Spleen (tissue), 11 donors: ENCODE data around the gene TTC21A. TPM values are rescaled to one million over a fixed set of nuclear protein-coding genes. Genes with fewer than 3 reads are reported as not detected.
A peak's percentile ranks its signal among the peaks of the same experiment; 100 is the strongest.

Experiments
- DNase-seq: peaks from one replicate; pipeline ENCODE4 v3.0.0-alpha.2; 2020
- H3K27ac ChIP-seq, 8 donors: fragments of 200-600 bp; sonication (generic) in 7 of 8; 1 replicate in 4 of 8; 2 replicates in 4 of 8; pipeline versions ENCODE4 v1.5.0 to v1.8.0; 2016 to 2021; ENCODE audit warnings: inconsistent platforms in 4 of 8, mild to moderate bottlenecking in 4 of 8, moderate library complexity in 1 of 8
- H3K27me3 ChIP-seq, 7 donors: fragments of 200-600 bp; sonication (generic) in 6 of 7; replicated peaks in 1 of 7; 1 replicate in 4 of 7; 2 replicates in 3 of 7; pipeline versions ENCODE4 v1.5.0 to v1.8.0; 2016 to 2021; ENCODE audit warnings: inconsistent platforms in 3 of 7, mild to moderate bottlenecking in 1 of 7
- H3K36me3 ChIP-seq, 6 donors: fragments of 200-600 bp; sonication (generic) in 5 of 6; 1 replicate in 4 of 6; 2 replicates in 2 of 6; pipeline versions ENCODE4 v1.5.0 to v1.8.0; 2016 to 2021; ENCODE audit warnings: inconsistent platforms in 2 of 6
- H3K4me1 ChIP-seq, 6 donors: fragments of 200-600 bp; sonication (generic) in 5 of 6; 1 replicate in 3 of 6; 2 replicates in 3 of 6; pipeline versions ENCODE4 v1.5.0 to v1.8.0; 2016 to 2021; ENCODE audit warnings: inconsistent platforms in 3 of 6
- H3K4me3 ChIP-seq, 8 donors: fragments of 200-600 bp; sonication (generic) in 7 of 8; 1 replicate in 4 of 8; 2 replicates in 4 of 8; pipeline versions ENCODE4 v1.5.0 to v1.8.0; 2016 to 2021; ENCODE audit warnings: inconsistent platforms in 4 of 8, mild to moderate bottlenecking in 4 of 8, moderate library complexity in 2 of 8
- H3K9me3 ChIP-seq, 8 donors: fragments of 200-600 bp; sonication (generic) in 7 of 8; 1 replicate in 4 of 8; 2 replicates in 4 of 8; pipeline versions ENCODE4 v1.5.0 to v1.8.0; 2016 to 2021; ENCODE audit warnings: inconsistent platforms in 4 of 8
- POLR2A ChIP-seq, 3 donors: fragments of 450-650 bp; IDR thresholded peaks; one replicate each; pipeline ENCODE4 v1.5.1; 2017; ENCODE audit warnings: antibody characterized with exemption in 3 of 3, mild to moderate bottlenecking in 1 of 3
- POLR2AphosphoS5 ChIP-seq, 3 donors: sonication (generic); formaldehyde crosslinking; IDR thresholded peaks; one replicate each; pipeline ENCODE4 v1.5.1; 2017; ENCODE audit warnings: antibody characterized with exemption in 3 of 3
- WGBS, 5 donors: extraction: QIAGEN DNeasy Blood & Tissue Kit in 3 of 5; methylation state at CpG; one replicate each; pipeline versions ENCODE4 v1.1.5 to v1.1.7; 2013 to 2018; 5-methylcytosine and 5-hydroxymethylcytosine counted together
- intact Hi-C: fragments of 100-400 bp; cut with DNase I; formaldehyde crosslinking; loops from one replicate; pipeline ENCODE4 v1.15.0; 2023; ENCODE audit warnings: low total_unique reads
- polyA plus RNA-seq, 3 donors: library from polyadenylated mRNA; stranded (reverse); fragments of 200-250 nt; gene quantifications; one replicate each; pipeline ENCODE4 v1.2.1, GENCODE V29; 2013
- total RNA-seq, 7 donors: library from RNA; depleted of rRNA in 3 of 7; stranded (reverse); fragments of >200 nt in 3 of 7; fragmentation: NEBNext Ultra II Directional in 4 of 7; extraction: Animal tissue kit (Norgen Biotek cat#: 25700) in 4 of 7; gene quantifications; one replicate each; pipeline versions ENCODE4 v1.1.0 to v1.2.1, GENCODE V29; 2016 to 2021
- TF ChIP-seq, protein P1 (sequence below), 11 experiments: fragments of 200-600 bp in 7 of 11; fragments of 450-650 bp in 4 of 11; sonication (generic) in 4 of 11; IDR thresholded peaks in 8 of 11; conservative IDR thresholded peaks in 3 of 11; 1 replicate in 7 of 11; 2 replicates in 4 of 11; pipeline versions ENCODE4 v1.4.0 to v1.8.0; 2016 to 2021; ENCODE audit warnings: antibody characterized with exemption in 11 of 11, inconsistent platforms in 4 of 11, mild to moderate bottlenecking in 1 of 11
- donor health status: healthy with polysubstance abuse.
- donor health status: DM: no; HTN: no; CAD: no; lungs with moderate emphysema.
- donor health status: DM: no; HTN: no; CAD: no.
- donor health status: Bipolar disorder and iron deficiency.
- donor health status: healthy.
- donor health status: DM: no; HTN: no; CAD: no.
- donor health status: DM: yes; HTN: yes; CAD: no.

The TTC21A gene
- total and polyA plus RNA-seq, 10 donors = 11.6 to 34.3 (median 16.0) TPM

DNA sequence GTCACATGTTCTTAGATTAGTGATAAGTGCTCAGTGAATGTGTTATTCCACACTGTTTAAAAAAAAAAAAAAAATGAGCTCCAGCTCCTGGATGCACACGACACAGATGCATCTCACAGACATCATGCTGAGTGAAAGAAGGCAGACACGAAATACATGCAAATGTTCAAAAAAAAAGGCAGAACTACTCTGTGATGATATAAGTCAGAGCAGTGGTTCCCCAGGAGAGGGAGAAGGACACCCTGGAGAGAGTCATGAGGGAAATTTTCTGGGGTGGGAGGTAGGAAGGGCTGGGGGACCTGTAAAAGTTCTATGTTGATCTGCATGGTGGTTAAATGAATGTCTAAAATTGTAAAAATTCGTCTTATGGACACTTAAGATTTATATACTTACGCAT lies 41.6 kb downstream of the TTC21A start:
- Histone ChIP-seq H3K4me1 (peaks cover 68 to 92% (median 87%) of the 10 kb centered on the region in 6 donors), H3K36me3 (peaks cover 0 to 26% (median 21%) of the 10 kb centered on the region in 6 donors), H3K9me3 (no peaks in the 10 kb centered on the region), H3K27ac (peak overlapping the region; percentile 81 to 100 (median 98)), H3K4me3 (peak overlapping the region in 2 of 8 donors; percentile 27 to 60), H3K27me3 (no peaks in the 10 kb centered on the region)
- DNase-seq = no peak
- intact Hi-C loops = no loop called here
- TF ChIP-seq POLR2AphosphoS5 (IDR thresholded peaks at IDR 0.05) (no peak), POLR2A (IDR thresholded peaks at IDR 0.05) (no peak)
- TF ChIP-seq, protein P1, sequence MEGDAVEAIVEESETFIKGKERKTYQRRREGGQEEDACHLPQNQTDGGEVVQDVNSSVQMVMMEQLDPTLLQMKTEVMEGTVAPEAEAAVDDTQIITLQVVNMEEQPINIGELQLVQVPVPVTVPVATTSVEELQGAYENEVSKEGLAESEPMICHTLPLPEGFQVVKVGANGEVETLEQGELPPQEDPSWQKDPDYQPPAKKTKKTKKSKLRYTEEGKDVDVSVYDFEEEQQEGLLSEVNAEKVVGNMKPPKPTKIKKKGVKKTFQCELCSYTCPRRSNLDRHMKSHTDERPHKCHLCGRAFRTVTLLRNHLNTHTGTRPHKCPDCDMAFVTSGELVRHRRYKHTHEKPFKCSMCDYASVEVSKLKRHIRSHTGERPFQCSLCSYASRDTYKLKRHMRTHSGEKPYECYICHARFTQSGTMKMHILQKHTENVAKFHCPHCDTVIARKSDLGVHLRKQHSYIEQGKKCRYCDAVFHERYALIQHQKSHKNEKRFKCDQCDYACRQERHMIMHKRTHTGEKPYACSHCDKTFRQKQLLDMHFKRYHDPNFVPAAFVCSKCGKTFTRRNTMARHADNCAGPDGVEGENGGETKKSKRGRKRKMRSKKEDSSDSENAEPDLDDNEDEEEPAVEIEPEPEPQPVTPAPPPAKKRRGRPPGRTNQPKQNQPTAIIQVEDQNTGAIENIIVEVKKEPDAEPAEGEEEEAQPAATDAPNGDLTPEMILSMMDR (IDR thresholded peaks at IDR 0.05 in 8 of 11, conservative IDR thresholded peaks at IDR 0.05 in 3 of 11) = no peak
- 25 to 65% (median 59%) methylated on average over 4 of the region's 4 CpGs for WGBS, 5 donors

DNA sequence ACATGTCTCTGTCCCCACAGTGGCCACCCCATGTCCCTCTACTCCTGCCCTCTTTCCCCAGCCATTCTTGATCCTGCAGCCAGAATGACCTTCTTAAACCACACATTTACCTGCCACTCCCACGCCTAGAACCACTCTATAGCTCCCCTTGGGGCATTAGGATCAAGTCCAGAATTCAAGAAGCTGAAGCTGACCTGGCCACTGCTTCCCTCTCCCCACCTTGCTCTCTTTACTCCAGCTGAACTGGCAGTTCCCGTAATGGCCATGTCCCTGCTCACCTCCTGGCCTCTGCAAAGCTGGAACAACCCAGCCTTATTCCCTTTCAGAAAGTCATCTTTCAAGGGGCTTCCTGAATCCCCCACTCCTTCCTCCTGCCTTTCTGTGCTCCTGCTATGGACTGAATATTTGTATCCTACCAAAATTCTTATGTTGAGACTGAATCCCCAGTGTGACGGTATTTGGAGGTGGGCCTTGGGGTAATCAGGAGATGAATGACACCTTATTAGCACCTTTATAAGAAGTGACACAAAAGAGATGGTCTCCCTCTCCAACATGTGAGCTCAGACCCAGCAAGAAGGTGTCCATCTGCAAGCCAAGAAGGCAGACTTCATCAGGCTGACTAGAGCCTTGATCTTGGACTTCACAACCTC lies 42.1 kb downstream of the TTC21A start:
- Histone ChIP-seq H3K27ac (peak overlapping the region; percentile 15 to 100 (median 98)), H3K27me3 (no peaks in the 10 kb centered on the region), H3K9me3 (no peaks in the 10 kb centered on the region), H3K4me1 (peaks cover 71 to 92% (median 87%) of the 10 kb centered on the region in 6 donors), H3K36me3 (peaks cover 0 to 21% (median 15%) of the 10 kb centered on the region in 6 donors), H3K4me3 (peak overlapping the region in 1 of 8 donors; percentile 95)
- no peak for TF ChIP-seq POLR2AphosphoS5 (IDR thresholded peaks at IDR 0.05)
- TF ChIP-seq, protein P1 (IDR thresholded peaks at IDR 0.05 in 8 of 11, conservative IDR thresholded peaks at IDR 0.05 in 3 of 11) = no peak
- no peak for TF ChIP-seq POLR2A (IDR thresholded peaks at IDR 0.05)
- no peak for DNase-seq
- WGBS, 5 donors = 81 to 92% (median 85%) methylated on average over 3 of the region's 3 CpGs
- intact Hi-C loops = no loop called here

DNA sequence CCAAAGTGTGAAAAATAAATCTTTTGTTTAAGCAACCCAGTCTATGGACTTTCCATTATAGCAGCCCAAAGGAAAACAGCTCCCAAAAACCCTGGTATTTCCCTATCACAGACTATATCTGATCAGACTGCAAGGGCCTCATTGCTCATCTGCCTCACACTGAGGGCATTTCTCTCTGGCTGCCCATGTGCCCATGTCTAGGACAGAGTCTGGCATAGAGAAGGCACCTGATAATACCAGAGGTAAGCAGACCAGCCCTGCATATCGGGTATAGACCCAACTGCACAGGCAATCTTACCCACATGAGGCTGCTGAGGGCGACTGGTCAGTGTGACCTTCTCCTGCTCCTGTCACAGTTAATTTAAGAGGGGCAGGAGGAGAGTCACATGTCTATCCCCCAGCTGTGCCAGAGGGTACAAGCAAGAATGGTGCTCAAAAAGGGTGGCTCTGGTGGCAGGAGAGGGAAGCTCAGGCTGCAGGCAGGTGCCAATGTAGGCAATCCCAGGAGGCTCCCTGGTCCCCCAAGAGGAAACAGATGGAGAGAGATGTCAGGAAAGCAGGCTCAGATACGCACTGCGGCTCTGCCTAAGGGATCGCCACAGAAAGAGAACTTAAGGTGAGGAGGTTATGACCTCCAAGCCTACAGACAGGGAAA lies 42.8 kb downstream of the TTC21A start:
- TF ChIP-seq POLR2A (IDR thresholded peaks at IDR 0.05) = no peak
- TF ChIP-seq, protein P1 (IDR thresholded peaks at IDR 0.05 in 8 of 11, conservative IDR thresholded peaks at IDR 0.05 in 3 of 11) = peak in 1 of 11 experiments; percentile 23
- 37 to 48% (median 42%) methylated on average over 5 of the region's 5 CpGs for WGBS, 5 donors
- Histone ChIP-seq H3K4me1 (peaks cover 71 to 91% (median 82%) of the 10 kb centered on the region in 6 donors), H3K36me3 (peaks cover 0 to 14% (median 10%) of the 10 kb centered on the region in 6 donors), H3K27me3 (no peaks in the 10 kb centered on the region), H3K4me3 (peak overlapping the region in 6 of 8 donors; percentile 68 to 95 (median 78)), H3K9me3 (no peaks in the 10 kb centered on the region), H3K27ac (peak overlapping the region; percentile 96 to 100 (median 99))
- no peak for DNase-seq
- intact Hi-C loops = no loop called here
